DND-41 (cell line): ENCODE results near the gene ACAP3.

Experiments
- ATAC-seq: fragments of 200-7000 bp; cut with Tn5 transposase; 3 replicates; pipeline ENCODE4 v1.9.1; 2021; ENCODE audit warnings: low read depth; ENCODE audit not compliant: insufficient read depth
- DNase-seq: peaks from one replicate; pipeline ENCODE4 v3.0.0-alpha.2; 2020
- H2AFZ ChIP-seq: 2 replicates; pipeline ENCODE4 v1.6.0; 2012; ENCODE audit warnings: low read depth, low read length
- H3K27ac ChIP-seq: 2 replicates; pipeline ENCODE4 v1.5.1; 2012; ENCODE audit warnings: low read length, inconsistent platforms
- H3K27me3 ChIP-seq: fragments of 200-600 bp; sonication (generic); 2 replicates; pipeline ENCODE4 v1.6.0; 2012; ENCODE audit warnings: low read length, mild to moderate bottlenecking, inconsistent platforms; ENCODE audit not compliant: insufficient read depth, poor library complexity
- H3K36me3 ChIP-seq: 2 replicates; pipeline ENCODE4 v1.5.1; 2012; ENCODE audit warnings: low read length, inconsistent platforms; ENCODE audit not compliant: insufficient read depth
- H3K4me1 ChIP-seq: 2 replicates; pipeline ENCODE4 v1.5.1; 2012; ENCODE audit warnings: mild to moderate bottlenecking, low read length; ENCODE audit not compliant: insufficient read depth
- H3K4me2 ChIP-seq: 2 replicates; pipeline ENCODE4 v1.6.0; 2012; ENCODE audit warnings: mild to moderate bottlenecking, moderate library complexity, low read length, inconsistent platforms; ENCODE audit not compliant: insufficient read depth
- H3K4me3 ChIP-seq, 2 experiments: fragments of 200-600 bp in 1 of 2; shearing (Covaris generic) in 1 of 2; 2 replicates each; pipeline ENCODE4 v1.5.1; 2012 to 2016; ENCODE audit warnings: inconsistent platforms in 2 of 2, low read length in 2 of 2, mild to moderate bottlenecking in 2 of 2, low read depth in 1 of 2, moderate library complexity in 1 of 2
- H3K79me2 ChIP-seq: 2 replicates; pipeline ENCODE4 v1.6.0; 2012; ENCODE audit warnings: low read length, inconsistent platforms; ENCODE audit not compliant: insufficient read depth
- H3K9ac ChIP-seq: 2 replicates; pipeline ENCODE4 v1.6.0; 2012; ENCODE audit warnings: low read depth, mild to moderate bottlenecking, inconsistent platforms, low read length, moderate library complexity
- H3K9me3 ChIP-seq: 2 replicates; pipeline ENCODE4 v1.5.1; 2012; ENCODE audit warnings: low read length, moderate library complexity, mild to moderate bottlenecking, inconsistent platforms; ENCODE audit not compliant: insufficient read depth, severe bottlenecking
- H4K20me1 ChIP-seq: 2 replicates; pipeline ENCODE4 v1.6.0; 2012; ENCODE audit warnings: low read length; ENCODE audit not compliant: insufficient read depth
- CTCF ChIP-seq: IDR thresholded peaks from 2 replicates; pipeline ENCODE4 v1.5.1; 2012; ENCODE audit warnings: borderline replicate concordance, low read length, moderate library complexity, mild to moderate bottlenecking; ENCODE audit not compliant: poor library complexity, severe bottlenecking; ENCODE audit errors: extremely low read depth
- EZH2 ChIP-seq: IDR thresholded peaks from 3 replicates; pipeline ENCODE4 v1.6.1; 2012; ENCODE audit warnings: borderline replicate concordance, low read depth, mild to moderate bottlenecking, moderate library complexity, low read length, inconsistent platforms; ENCODE audit not compliant: severe bottlenecking

ACAP3 gene

GRCh38 chr1:1244192-1244811 is 63.4 kb downstream of the ACAP3 start:
- Histone ChIP-seq H3K79me2 (no peaks in the 10 kb centered on the region), H2AFZ (no peak overlapping the region), H3K9me3 (no peaks in the 10 kb centered on the region), H3K36me3 (no peaks in the 10 kb centered on the region), H3K4me2 (no peak overlapping the region), H3K27ac (no peak overlapping the region), H3K4me1 (no peaks in the 10 kb centered on the region), H3K9ac (no peak overlapping the region), H3K4me3 (no peak overlapping the region), H4K20me1 (no peaks in the 10 kb centered on the region; the same call in 1 of the 2 replicates), H3K27me3 (no peaks in the 10 kb centered on the region)
- ATAC-seq = no peak
- TF ChIP-seq EZH2 (no peak), CTCF (no peak)
- no peak for DNase-seq

- Histone ChIP-seq H3K4me2 (no peak overlapping the region), H3K4me1 (no peaks in the 10 kb centered on the region), H3K9me3 (no peaks in the 10 kb centered on the region), H3K27me3 (no peaks in the 10 kb centered on the region), H3K79me2 (no peaks in the 10 kb centered on the region), H3K4me3 (no peak overlapping the region), H2AFZ (no peak overlapping the region), H3K9ac (no peak overlapping the region), H3K36me3 (no peaks in the 10 kb centered on the region), H3K27ac (no peak overlapping the region), H4K20me1 (no peaks in the 10 kb centered on the region; the same call in 1 of the 2 replicates)
- TF ChIP-seq EZH2 (no peak), CTCF (no peak)
- DNase-seq = no peak
- ATAC-seq = no peak
Observed at GRCh38 chr1:1243807-1244191, 63.9 kb downstream of the ACAP3 start.

GRCh38 chr1:1243266-1243660 is 64.5 kb downstream of the ACAP3 start:
- Histone ChIP-seq H3K27me3 (no peaks in the 10 kb centered on the region), H3K4me1 (no peaks in the 10 kb centered on the region)

More at GRCh38 chr1:1243266-1243660, 64.5 kb downstream of the ACAP3 start:
- Histone ChIP-seq H3K9ac (no peak overlapping the region), H3K9me3 (no peaks in the 10 kb centered on the region), H3K4me3 (no peak overlapping the region), H3K4me2 (no peak overlapping the region), H4K20me1 (peaks cover 2% of the 10 kb centered on the region; the same call in 1 of the 2 replicates), H2AFZ (no peak overlapping the region), H3K36me3 (no peaks in the 10 kb centered on the region), H3K79me2 (no peaks in the 10 kb centered on the region), H3K27ac (no peak overlapping the region)
- no peak for DNase-seq
- ATAC-seq = no peak
- TF ChIP-seq EZH2 (no peak), CTCF (no peak)
